Endothelial cell of hepatic sinusoid (primary cell): ENCODE data around the gene PTPRF.
"Not testable (repeated sequence)": the region's sequence is repeated elsewhere in the genome, so short reads cannot be mapped to it uniquely, and the experiment has no call there.

Experiments used
- in situ Hi-C: cut with HindIII; loops from 2 replicates; pipeline ENCODE4 v1.10.0; 2017; ENCODE audit warnings: low sequenced_read_pairs

Gene PTPRF

GRCh38 chr1:43621386-43621785 lies 90.7 kb downstream of the PTPRF start:
- in situ Hi-C loops, result loop anchor here (5.0 kb wide), 1 partner anchor 86 kb away; the partner anchor contains the start of gene ST3GAL3

- in situ Hi-C loops, result loop anchor here (5.0 kb wide), 1 partner anchor 85 kb away; the partner anchor contains the start of gene ST3GAL3
Observed at GRCh38 chr1:43621861-43622260, 91.2 kb downstream of the PTPRF start.

GRCh38 chr1:43622471-43622870 lies 91.8 kb downstream of the PTPRF start:
- in situ Hi-C loops, result loop anchor here (5.0 kb wide), 1 partner anchor 85 kb away; the partner anchor contains the start of gene ST3GAL3

DNA sequence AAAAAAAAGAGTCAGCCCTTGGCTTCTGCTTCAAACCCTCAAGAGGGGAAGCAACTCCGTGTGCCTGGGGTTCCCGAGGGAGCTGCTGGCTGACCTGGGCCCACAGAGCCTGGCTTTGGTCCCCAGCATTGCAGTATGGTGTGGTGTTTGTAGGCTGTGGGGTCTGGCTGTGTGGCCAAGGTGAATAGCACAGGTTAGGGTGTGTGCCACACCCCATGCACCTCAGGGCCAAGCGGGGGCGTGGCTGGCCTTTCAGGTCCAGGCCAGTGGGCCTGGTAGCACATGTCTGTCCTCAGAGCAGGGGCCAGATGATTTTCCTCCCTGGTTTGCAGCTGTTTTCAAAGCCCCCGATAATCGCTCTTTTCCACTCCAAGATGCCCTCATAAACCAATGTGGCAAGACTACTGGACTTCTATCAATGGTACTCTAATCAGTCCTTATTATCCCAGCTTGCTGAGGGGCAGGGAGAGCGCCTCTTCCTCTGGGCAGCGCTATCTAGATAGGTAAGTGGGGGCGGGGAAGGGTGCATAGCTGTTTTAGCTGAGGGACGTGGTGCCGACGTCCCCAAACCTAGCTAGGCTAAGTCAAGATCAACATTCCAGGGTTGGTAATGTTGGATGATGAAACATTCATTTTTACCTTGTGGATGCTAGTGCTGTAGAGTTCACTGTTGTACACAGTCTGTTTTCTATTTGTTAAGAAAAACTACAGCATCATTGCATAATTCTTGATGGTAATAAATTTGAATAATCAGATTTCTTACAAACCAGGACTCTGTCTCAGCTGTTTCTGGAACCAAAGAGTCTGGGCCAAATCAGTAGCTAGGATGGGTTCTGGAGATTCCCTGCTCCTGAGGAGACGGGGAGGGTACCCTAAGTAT lies 92.5 kb downstream of the PTPRF start:
- in situ Hi-C loops, result loop anchor here (5.0 kb wide), 1 partner anchor 84 kb away; the partner anchor contains the start of gene ST3GAL3

- in situ Hi-C loops, result no loop called here
Observed at GRCh38 chr1:43625063-43625780, 94.5 kb downstream of the PTPRF start.

DNA sequence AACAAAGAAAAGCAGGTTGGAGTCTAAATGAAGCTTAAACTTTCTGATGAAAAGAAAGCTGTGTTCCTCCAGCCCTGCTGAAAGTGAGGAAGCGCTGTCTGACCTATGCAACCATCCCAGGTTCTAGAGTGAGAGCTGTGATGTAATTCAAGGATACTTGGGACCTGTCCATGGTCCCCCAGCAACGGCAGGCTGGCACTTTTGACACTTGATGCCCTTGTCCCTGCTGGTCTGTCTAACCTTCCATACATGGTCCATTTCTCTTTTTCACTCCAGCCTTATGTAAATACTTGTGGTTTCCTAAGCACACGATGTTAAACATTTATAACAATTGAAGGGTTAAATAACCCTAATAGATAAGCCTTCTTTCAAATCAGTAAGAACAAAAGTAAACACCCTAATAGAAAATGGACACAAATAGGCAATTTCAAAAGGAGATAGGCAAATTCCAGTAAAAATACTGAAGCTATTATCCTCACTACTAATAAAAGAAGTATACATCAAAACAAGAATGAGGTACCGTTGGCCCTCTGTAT lies 101.5 kb downstream of the PTPRF start:
- in situ Hi-C loops, result no loop called here

DNA sequence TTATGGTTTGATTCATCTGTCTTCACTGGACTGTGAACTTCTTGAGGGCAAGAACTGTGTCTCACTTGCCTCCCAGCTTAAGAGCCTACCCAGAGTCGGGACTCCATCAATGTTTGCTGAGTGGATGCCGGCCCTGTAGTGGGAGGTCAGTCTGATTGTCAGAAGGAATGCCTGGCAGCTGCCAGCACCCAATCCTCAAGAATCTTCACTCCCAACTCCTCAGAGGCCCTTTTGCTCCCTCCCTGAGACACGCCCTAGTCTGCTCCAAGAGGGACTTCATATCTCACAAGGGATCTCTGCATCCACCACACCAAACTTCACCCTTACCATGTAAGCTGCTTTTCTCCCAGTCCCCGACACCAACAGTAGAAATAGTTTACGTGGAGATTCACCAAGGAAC lies 104.0 kb downstream of the PTPRF start:
- in situ Hi-C loops, result no loop called here

GRCh38 chr1:43636006-43636641 lies 105.4 kb downstream of the PTPRF start:
- in situ Hi-C loops, result no loop called here

- in situ Hi-C loops, result no loop called here
Observed at GRCh38 chr1:43637267-43637666, 106.6 kb downstream of the PTPRF start.

DNA sequence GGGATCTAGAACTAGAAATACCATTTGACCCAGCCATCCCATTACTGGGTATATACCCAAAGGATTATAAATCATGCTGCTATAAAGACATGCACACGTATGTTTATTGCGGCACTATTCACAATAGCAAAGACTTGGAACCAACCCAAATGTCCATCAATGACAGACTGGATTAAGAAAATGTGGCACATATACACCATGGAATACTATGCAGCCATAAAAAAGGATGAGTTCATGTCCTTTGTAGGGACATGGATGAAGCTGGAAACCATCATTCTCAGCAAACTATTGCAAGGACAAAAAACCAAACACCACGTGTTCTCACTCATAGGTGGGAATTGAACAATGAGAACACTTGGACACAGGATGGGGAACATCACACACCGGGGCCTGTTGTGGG lies 107.7 kb downstream of the PTPRF start:
- in situ Hi-C loops, result not testable (repeated sequence)

DNA sequence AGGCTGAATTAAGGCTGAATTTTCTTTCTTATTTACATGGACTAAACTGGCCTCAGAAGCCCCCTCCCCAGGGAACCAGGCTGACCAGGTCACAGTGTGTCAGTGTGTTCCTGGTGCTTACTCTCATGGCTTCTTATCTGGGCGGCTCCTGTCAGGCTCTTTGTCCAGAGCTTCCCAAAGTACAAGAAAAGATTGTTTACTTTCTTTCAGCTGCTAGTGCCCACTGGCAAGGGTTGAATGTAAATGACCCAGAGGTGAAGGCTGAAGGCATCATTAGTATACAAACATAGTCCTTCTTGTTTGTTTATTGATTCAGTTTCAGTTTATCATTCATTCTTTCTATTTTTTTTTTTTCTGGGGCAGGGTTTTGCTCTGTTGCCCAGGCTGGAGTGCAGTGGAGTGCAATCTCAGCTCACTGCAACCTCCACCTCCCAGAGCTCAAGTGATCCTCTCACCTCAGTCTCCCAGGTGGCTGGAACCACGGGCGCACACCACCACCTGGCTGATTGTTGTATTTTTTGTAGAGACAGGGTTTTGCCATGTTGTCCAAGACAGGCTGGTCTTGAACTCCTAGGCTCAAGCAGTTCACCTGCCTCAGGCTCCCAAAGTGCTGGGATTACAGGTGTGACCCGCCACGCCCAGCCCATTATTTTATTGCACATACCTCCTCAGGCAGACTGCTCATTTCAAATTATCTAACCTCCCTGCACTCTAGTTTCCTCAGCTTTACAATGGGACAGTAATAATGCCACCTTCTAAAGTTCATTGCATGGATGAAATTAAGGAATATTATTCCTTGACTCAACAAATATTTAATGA lies 109.5 kb downstream of the PTPRF start:
- in situ Hi-C loops, result no loop called here

- in situ Hi-C loops, result no loop called here
Observed at GRCh38 chr1:43644558-43644957, 113.9 kb downstream of the PTPRF start.

GRCh38 chr1:43645461-43645860 lies 114.8 kb downstream of the PTPRF start:
- in situ Hi-C loops, result no loop called here

DNA sequence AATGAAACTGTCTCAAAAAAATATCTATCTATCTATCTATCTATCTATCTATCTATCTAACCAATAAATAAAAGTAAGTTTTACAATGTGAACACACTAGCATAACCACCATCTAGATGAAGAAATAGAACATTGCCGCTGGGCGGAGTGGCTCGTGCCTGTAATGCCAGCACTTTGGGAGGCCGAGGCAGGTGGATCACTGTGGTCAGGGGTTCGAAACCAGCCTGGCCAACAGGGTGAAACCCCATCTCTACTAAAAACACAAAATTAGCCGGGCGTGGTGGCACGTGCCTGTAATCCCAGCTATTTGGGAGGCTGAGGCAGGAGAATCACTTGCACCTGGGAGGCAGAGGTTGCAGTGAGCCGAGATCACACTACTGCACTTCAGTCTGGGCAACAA lies 116.6 kb downstream of the PTPRF start:
- in situ Hi-C loops, result not testable (repeated sequence)

GRCh38 chr1:43648221-43648847 lies 117.7 kb downstream of the PTPRF start:
- in situ Hi-C loops, result no loop called here

- in situ Hi-C loops, result no loop called here
Observed at GRCh38 chr1:43648876-43649477, 118.3 kb downstream of the PTPRF start.

GRCh38 chr1:43650310-43651085 lies 119.8 kb downstream of the PTPRF start:
- in situ Hi-C loops, result no loop called here

- in situ Hi-C loops, result no loop called here
Observed at GRCh38 chr1:43651188-43651587, 120.5 kb downstream of the PTPRF start.

DNA sequence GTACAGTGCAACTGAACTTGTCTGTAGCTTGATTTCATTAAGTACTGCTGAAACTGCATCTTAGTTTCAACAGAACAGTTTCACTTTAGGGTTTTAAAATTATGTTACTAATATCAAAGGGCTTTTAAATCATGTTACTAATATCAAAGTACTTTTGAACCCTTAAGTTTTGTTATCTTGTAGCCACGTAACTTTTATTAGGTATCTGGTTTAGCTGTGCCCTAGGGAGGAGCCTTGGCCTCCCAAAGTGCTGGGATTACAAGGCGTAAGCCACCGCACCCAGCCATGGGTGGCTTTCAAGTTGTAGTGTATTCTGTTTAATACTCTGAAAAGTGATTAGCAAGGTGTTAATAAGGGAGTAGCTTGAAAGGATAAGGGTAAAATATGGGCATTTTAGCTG lies 121.2 kb downstream of the PTPRF start:
- in situ Hi-C loops, result no loop called here
